UCSD-AML1 (cell line): ENCODE results near the gene PCED1B.
"Not testable (repeated sequence)": the region's sequence is repeated elsewhere in the genome, so short reads cannot be mapped to it uniquely, and the experiment has no call there.

Source experiments
- DNase-seq: peaks from one replicate; lab custom pipeline; 2025; ENCODE audit not compliant: unreplicated experiment; lab: John Stamatoyannopoulos, UW

The PCED1B gene

GRCh38 chr12:47164116-47164515 is 84.7 kb downstream of the PCED1B start:
- DNase-seq: no peak

- no peak for DNase-seq
Measured at GRCh38 chr12:47164724-47165439, 85.5 kb downstream of the PCED1B start.

- DNase-seq: no peak
Measured at GRCh38 chr12:47165934-47166333, 86.5 kb downstream of the PCED1B start.

- DNase-seq: no peak
Measured at GRCh38 chr12:47166365-47166764, 86.9 kb downstream of the PCED1B start.

- not testable (repeated sequence) for DNase-seq
Measured at GRCh38 chr12:47170281-47170680, 90.9 kb downstream of the PCED1B start.

GRCh38 chr12:47178014-47178413 is 98.6 kb downstream of the PCED1B start:
- DNase-seq: no peak

- not testable (repeated sequence) for DNase-seq
Measured at GRCh38 chr12:47182164-47182938, 102.9 kb downstream of the PCED1B start.

- no peak for DNase-seq
Measured at GRCh38 chr12:47184229-47184628, 104.8 kb downstream of the PCED1B start.

- DNase-seq: no peak
Measured at GRCh38 chr12:47184813-47185212, 105.4 kb downstream of the PCED1B start.

GRCh38 chr12:47186246-47186645 is 106.8 kb downstream of the PCED1B start:
- DNase-seq: no peak

- no peak for DNase-seq
Measured at GRCh38 chr12:47188576-47189441, 109.4 kb downstream of the PCED1B start.

GRCh38 chr12:47189728-47190127 is 110.3 kb downstream of the PCED1B start:
- DNase-seq: no peak

GRCh38 chr12:47190271-47190750 is 110.9 kb downstream of the PCED1B start:
- no peak for DNase-seq

- DNase-seq: no peak
Measured at GRCh38 chr12:47190905-47191304, 111.5 kb downstream of the PCED1B start.

GRCh38 chr12:47192051-47192450 is 112.6 kb downstream of the PCED1B start:
- DNase-seq: no peak

- DNase-seq: no peak
Measured at GRCh38 chr12:47193066-47193465, 113.6 kb downstream of the PCED1B start.

GRCh38 chr12:47194501-47194900 is 115.1 kb downstream of the PCED1B start:
- no peak for DNase-seq

GRCh38 chr12:47200446-47200845 is 121.0 kb downstream of the PCED1B start:
- DNase-seq: no peak

- DNase-seq: not testable (repeated sequence)
Measured at GRCh38 chr12:47201190-47201589, 121.8 kb downstream of the PCED1B start.

GRCh38 chr12:47202176-47202575 is 122.8 kb downstream of the PCED1B start:
- DNase-seq: no peak
